Mononuclear cell (primary cell): Measurements from ENCODE around the gene GRID2. TPM values are rescaled to one million over a fixed set of nuclear protein-coding genes. Genes with fewer than 3 reads are reported as not detected.

ENCODE experiments used
- H3K27me3 ChIP-seq: 2 replicates; pipeline ENCODE4 v1.6.0; 2011; ENCODE audit warnings: low read length, control low read depth; ENCODE audit not compliant: insufficient read depth
- H3K4me1 ChIP-seq: 2 replicates; pipeline ENCODE4 v1.5.1; 2011; ENCODE audit warnings: mild to moderate bottlenecking, low read length, control low read depth; ENCODE audit not compliant: insufficient read depth
- H3K4me3 ChIP-seq: 2 replicates; pipeline ENCODE4 v1.5.1; 2011; ENCODE audit warnings: mild to moderate bottlenecking, low read length, moderate library complexity
- H3K9me3 ChIP-seq: 2 replicates; pipeline ENCODE4 v1.5.1; 2011; ENCODE audit warnings: low read depth, mild to moderate bottlenecking, control low read depth, low read length
- total RNA-seq: library from RNA; depleted of rRNA; stranded (reverse); fragments of >200 nt; gene quantifications from one replicate; pipeline ENCODE4 v1.2.3, GENCODE V29; 2012

Gene GRID2
- total RNA-seq, 1 donor: not detected

- no peak overlapping the region for H3K4me3 ChIP-seq
- H3K27me3 ChIP-seq: no peaks in the 10 kb centered on the region
- no peaks in the 10 kb centered on the region for H3K9me3 ChIP-seq
- no peaks in the 10 kb centered on the region for H3K4me1 ChIP-seq
Observed at GRCh38 chr4:93086356-93086755, 782.6 kb downstream of the GRID2 start.

DNA sequence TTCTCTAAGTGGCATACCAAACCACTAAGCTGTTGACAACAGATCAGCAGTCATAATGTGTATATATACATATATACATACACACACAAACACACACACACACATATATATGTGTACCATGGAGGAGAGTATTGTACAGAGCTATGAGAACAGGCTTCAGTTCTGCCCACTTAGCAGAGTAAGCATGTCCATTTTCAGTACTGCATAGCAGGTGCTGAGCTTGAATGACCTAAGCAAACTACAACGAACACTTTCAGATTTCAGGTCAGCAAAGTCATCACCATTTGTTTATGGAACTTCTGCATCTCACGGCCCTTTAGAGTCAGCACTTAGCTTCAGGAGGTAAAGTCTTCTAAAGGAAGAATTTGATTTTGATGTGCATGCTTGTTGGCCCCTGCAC, 789.0 kb downstream of the GRID2 start:
- no peaks in the 10 kb centered on the region for H3K27me3 ChIP-seq
- H3K4me3 ChIP-seq: no peak overlapping the region
- peaks cover under 1% of the 10 kb centered on the region for H3K9me3 ChIP-seq
- no peaks in the 10 kb centered on the region for H3K4me1 ChIP-seq

- Histone ChIP-seq H3K4me1 (no peaks in the 10 kb centered on the region), H3K27me3 (no peaks in the 10 kb centered on the region), H3K4me3 (no peak overlapping the region), H3K9me3 (peaks cover 3% of the 10 kb centered on the region)
Observed at GRCh38 chr4:93103042-93103441, 799.3 kb downstream of the GRID2 start.

DNA sequence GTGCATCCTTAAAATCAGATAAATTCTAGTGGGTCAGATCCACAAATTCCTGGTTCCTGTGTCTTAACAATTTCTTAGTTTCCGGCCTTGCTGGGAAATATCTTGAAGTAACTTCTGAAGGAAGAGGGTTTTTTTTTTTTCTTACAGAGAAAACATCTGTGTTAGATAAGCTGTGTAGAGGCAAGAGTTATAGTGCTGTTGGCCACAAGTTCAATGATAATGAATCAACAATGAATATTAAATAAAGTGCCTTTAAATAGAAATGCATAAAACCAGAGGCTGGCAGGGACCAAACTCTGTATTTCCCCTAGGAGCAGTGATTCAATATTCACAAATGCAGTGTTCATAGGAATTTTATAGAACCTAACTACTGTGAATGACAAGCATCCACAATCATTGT, 812.9 kb downstream of the GRID2 start:
- H3K4me3 ChIP-seq: no peak overlapping the region
- no peaks in the 10 kb centered on the region for H3K9me3 ChIP-seq
- H3K4me1 ChIP-seq: no peaks in the 10 kb centered on the region
- H3K27me3 ChIP-seq: no peaks in the 10 kb centered on the region

- Histone ChIP-seq H3K9me3 (no peaks in the 10 kb centered on the region), H3K4me3 (no peak overlapping the region), H3K27me3 (no peaks in the 10 kb centered on the region), H3K4me1 (no peaks in the 10 kb centered on the region)
Observed at GRCh38 chr4:93127489-93127888, 823.7 kb downstream of the GRID2 start.

DNA sequence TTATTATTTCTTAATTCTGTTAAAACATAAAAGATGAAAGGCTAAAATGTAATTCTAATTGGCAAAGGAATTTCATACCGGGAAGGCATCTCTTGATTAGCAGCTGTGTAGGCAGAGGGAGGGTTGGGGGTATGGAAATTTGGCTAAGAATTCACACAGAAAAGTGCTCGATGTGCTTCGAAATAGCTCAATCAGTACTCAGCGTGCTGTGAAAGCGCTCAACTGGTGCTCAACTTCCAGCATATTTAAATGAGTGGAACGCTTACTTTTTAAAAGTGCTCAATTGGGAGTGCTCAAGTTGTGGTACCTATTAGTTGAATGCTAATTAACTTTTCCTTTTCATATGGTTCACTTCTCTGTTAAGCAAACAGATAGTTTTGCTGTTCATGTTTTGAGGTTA, 828.9 kb downstream of the GRID2 start:
- H3K4me3 ChIP-seq: no peak overlapping the region
- H3K9me3 ChIP-seq: no peaks in the 10 kb centered on the region

DNA sequence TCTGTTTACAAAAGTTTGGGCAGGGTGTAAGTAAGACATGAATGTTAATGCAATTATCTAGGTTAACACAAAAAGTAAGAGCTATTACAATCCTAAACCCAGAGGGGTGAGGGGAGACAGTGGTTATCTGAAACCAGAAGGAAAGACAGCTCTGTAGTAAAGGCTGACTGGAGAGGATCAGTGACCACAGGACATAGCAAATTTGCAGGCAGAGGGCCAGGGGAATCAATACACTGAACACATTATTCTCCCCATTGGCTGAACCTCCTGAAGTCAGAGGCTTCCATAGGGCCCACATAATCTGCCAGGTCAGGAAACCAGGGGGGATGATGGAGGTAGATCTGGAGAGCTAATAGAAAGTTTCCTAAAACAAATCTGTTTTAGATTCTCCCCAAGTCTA, 835.4 kb downstream of the GRID2 start:
- no peaks in the 10 kb centered on the region for H3K27me3 ChIP-seq
- no peak overlapping the region for H3K4me3 ChIP-seq
- no peaks in the 10 kb centered on the region for H3K9me3 ChIP-seq
- H3K4me1 ChIP-seq: no peaks in the 10 kb centered on the region

More for the DNA sequence above, 828.9 kb downstream of the GRID2 start:
- Histone ChIP-seq H3K27me3 (no peaks in the 10 kb centered on the region), H3K4me1 (no peaks in the 10 kb centered on the region)

DNA sequence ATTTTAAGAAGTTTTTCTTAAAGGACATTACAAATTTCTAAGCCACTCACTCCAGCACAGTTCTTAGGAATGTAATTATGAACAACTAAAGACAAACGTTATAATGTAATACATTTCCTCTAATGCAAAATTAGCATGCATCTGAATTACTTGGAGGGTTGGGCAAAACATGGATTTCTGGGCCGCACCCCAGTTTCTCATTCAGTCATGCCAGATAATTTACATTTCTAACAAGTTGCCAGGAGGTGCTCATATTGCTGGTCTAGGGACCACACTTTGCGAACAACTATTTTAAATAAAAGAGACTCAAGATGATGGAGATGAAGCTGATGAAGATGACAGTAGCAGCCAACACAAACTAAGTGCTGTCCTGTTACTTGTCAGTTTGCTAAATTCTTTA, 840.1 kb downstream of the GRID2 start:
- Histone ChIP-seq H3K27me3 (no peaks in the 10 kb centered on the region), H3K4me1 (no peaks in the 10 kb centered on the region), H3K4me3 (no peak overlapping the region), H3K9me3 (no peaks in the 10 kb centered on the region)

DNA sequence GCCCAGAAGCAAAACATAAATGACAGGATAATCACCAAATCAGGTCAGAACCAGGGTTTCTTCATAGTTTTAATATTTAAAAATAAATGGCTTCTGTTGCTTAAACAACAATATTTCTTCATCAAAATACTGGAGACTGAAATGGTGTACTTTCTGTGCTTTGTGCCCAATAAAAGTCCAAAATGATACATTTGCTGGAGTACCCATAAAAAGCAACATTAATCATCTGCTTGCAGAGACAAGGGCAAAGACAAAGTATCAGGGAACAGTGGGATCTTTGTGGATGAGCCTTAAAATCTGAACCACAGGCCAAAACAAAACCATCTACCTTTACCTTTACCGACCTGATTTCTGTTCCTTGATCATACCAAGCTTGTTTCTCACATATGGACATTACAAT, 840.9 kb downstream of the GRID2 start:
- Histone ChIP-seq H3K27me3 (no peaks in the 10 kb centered on the region), H3K4me1 (no peaks in the 10 kb centered on the region), H3K4me3 (no peak overlapping the region), H3K9me3 (no peaks in the 10 kb centered on the region)

DNA sequence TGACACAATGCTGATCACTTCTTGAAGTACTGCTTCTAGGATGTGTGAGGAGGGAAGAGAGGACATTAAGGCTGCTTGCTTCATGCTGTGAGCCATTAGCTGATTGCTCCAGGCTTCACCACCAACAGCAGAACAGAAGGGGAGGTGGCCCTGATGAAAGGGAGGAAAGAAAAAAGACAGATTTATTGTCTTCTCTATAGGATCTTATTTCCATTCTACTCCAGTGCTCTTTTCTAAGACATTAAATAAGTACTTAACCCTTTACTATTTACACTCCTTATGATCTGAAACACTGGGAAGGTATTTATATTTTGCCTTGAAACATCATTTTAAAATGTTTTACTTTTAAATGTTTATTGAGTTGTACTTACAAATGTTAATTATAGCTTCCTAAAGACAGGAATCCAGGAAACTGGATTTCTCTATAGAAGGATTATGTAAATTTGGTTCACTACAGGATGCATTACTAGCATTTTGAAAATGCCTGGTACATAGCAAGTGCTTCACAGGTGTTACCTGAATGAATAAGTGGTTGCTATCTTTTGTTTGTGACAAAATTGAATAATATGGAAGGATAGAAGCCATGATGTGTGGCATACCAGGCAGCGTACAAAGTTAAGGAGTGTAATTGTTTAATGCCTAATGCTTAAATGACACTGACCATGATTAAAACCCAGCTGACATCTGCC, 843.9 kb downstream of the GRID2 start:
- H3K27me3 ChIP-seq: no peaks in the 10 kb centered on the region
- H3K9me3 ChIP-seq: no peaks in the 10 kb centered on the region
- H3K4me1 ChIP-seq: no peaks in the 10 kb centered on the region
- H3K4me3 ChIP-seq: no peak overlapping the region

- Histone ChIP-seq H3K4me3 (no peak overlapping the region), H3K4me1 (no peaks in the 10 kb centered on the region), H3K27me3 (no peaks in the 10 kb centered on the region), H3K9me3 (no peaks in the 10 kb centered on the region)
Observed at GRCh38 chr4:93152491-93152890, 848.7 kb downstream of the GRID2 start.

DNA sequence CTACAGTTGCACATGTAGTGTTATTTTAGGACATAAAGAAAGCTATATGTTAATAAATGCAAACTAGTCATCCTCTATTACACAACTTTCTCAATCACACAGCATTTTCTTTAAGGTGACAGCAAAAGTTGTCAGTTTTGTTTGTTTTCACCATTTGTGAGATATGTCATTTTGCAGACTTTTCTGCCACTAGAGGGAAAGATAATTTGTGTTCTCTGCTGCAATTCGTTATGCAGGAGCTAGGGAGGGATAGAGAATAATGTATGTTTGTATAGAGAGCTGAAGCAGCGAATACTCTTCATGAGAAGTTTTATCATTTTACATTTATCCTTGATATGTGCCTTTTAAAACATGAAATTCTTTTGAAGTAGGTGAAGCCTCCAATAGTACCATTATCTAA, 854.2 kb downstream of the GRID2 start:
- H3K9me3 ChIP-seq: peaks cover 3% of the 10 kb centered on the region
- no peaks in the 10 kb centered on the region for H3K4me1 ChIP-seq
- H3K4me3 ChIP-seq: no peak overlapping the region
- H3K27me3 ChIP-seq: no peaks in the 10 kb centered on the region

- Histone ChIP-seq H3K4me3 (no peak overlapping the region), H3K4me1 (no peaks in the 10 kb centered on the region), H3K27me3 (no peaks in the 10 kb centered on the region), H3K9me3 (no peaks in the 10 kb centered on the region)
Observed at GRCh38 chr4:93168053-93168452, 864.3 kb downstream of the GRID2 start.

DNA sequence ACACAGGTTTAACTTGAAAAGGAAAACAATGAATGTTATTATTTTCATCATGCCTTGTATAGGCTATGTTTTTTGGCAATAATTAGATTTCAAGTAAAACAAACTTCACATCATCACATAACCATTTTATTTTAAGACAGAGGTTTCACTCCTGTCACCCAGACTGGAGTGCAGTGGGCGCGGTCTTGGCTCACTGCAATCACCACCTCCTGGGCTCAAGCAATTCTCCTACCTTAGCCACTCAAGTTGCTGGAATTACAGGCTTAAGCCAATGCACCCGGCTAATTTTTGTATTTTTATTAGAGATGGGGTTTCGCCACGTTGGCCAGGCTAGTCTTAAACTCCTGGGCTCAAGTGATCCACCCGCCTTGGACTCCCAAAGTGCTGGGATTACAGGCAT, 866.2 kb downstream of the GRID2 start:
- Histone ChIP-seq H3K27me3 (no peaks in the 10 kb centered on the region), H3K4me3 (no peak overlapping the region)

DNA sequence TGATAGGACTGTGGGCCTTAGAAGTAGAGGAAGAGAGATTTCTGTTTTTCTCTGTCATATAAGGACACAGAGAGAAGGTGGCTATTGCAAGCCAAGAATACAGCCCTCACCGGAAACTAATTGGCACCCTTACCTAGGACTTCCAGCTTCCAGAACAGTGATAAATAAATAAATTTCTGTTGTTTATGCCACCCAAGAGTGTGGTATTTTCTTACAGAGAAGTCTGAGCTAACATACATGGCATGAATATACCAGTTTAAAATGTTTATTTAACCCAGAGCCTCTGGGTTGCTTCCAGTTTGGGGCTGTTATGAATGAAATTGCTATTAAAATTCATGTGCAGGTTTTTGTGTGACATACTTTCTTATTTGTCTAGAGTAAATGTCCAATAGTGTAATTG, 870.8 kb downstream of the GRID2 start:
- Histone ChIP-seq H3K27me3 (no peaks in the 10 kb centered on the region), H3K4me1 (no peaks in the 10 kb centered on the region), H3K9me3 (no peaks in the 10 kb centered on the region), H3K4me3 (no peak overlapping the region)

More for the DNA sequence above, 866.2 kb downstream of the GRID2 start:
- H3K4me1 ChIP-seq: no peaks in the 10 kb centered on the region
- H3K9me3 ChIP-seq: no peaks in the 10 kb centered on the region

- Histone ChIP-seq H3K9me3 (no peaks in the 10 kb centered on the region), H3K4me1 (no peaks in the 10 kb centered on the region), H3K27me3 (no peaks in the 10 kb centered on the region), H3K4me3 (no peak overlapping the region)
Observed at GRCh38 chr4:93178279-93178678, 874.5 kb downstream of the GRID2 start.
